GM23248 (cell line): ENCODE measurements around the gene NEK6.

Experiments
- EZH2 ChIP-seq: fragments of 200-600 bp; sonication (generic); IDR thresholded peaks from 2 replicates; pipeline ENCODE4 v1.6.1; 2018; ENCODE audit warnings: antibody characterized with exemption, mild to moderate bottlenecking; ENCODE audit not compliant: insufficient read depth, poor library complexity, severe bottlenecking
- EZH2phosphoT487 ChIP-seq: fragments of 200-600 bp; sonication (generic); IDR thresholded peaks from 2 replicates; pipeline ENCODE4 v1.6.1; 2018; ENCODE audit warnings: antibody characterized with exemption, moderate library complexity, mild to moderate bottlenecking, low read depth; ENCODE audit not compliant: insufficient read depth

- TF ChIP-seq EZH2 (no peak), EZH2phosphoT487 (no peak)
Measured at GRCh38 chr9:124381170-124381945, 123.6 kb downstream of the NEK6 start.
